HFFc6 (cell line): Measurements from ENCODE around the gene AVL9. TPM values are rescaled to one million over a fixed set of nuclear protein-coding genes. Genes with fewer than 3 reads are reported as not detected.

Experiments
- DNase-seq: peaks from one replicate; pipeline ENCODE4 v3.0.0-alpha.2; 2018
- H3K27ac Mint-ChIP-seq: 2 replicates; pipeline ENCODE4 v1.8.0; 2020; ENCODE audit warnings: mild to moderate bottlenecking, mixed read lengths
- H3K27me3 Mint-ChIP-seq: 2 replicates; pipeline ENCODE4 v1.8.0; 2021; ENCODE audit warnings: mild to moderate bottlenecking, moderate library complexity, mixed read lengths; ENCODE audit not compliant: insufficient read depth
- H3K36me3 Mint-ChIP-seq: 2 replicates; pipeline ENCODE4 v1.8.0; 2021; ENCODE audit warnings: low read depth, mixed read lengths
- H3K4me1 Mint-ChIP-seq: 2 replicates; pipeline ENCODE4 v1.8.0; 2020; ENCODE audit warnings: low read depth, mixed read lengths
- H3K4me3 Mint-ChIP-seq: 2 replicates; pipeline ENCODE4 v1.8.0; 2020; ENCODE audit warnings: mild to moderate bottlenecking, moderate library complexity, mixed read lengths
- H3K9me3 Mint-ChIP-seq: 2 replicates; pipeline ENCODE4 v1.8.0; 2020; ENCODE audit warnings: mild to moderate bottlenecking, mixed read lengths
- total RNA-seq, 6 experiments: library from RNA; stranded (reverse); fragmentation: NEBNext Ultra II Directional; extraction: Animal tissue kit (Norgen Biotek cat#: 25700); gene quantifications; 2 replicates in 1 of 6; 3 replicates in 5 of 6; pipeline ENCODE4 v1.2.3, GENCODE V29; 2021
- TF ChIP-seq, protein P1 (sequence below): fragments of 200-600 bp; sonication (generic); IDR thresholded peaks from 2 replicates; pipeline ENCODE4 v1.5.0; 2021; ENCODE audit warnings: antibody characterized with exemption, mild to moderate bottlenecking

AVL9 gene
- total RNA-seq, 6 experiments from 2014 or later = 31.4 to 37.3 (median 34.1) TPM

DNA sequence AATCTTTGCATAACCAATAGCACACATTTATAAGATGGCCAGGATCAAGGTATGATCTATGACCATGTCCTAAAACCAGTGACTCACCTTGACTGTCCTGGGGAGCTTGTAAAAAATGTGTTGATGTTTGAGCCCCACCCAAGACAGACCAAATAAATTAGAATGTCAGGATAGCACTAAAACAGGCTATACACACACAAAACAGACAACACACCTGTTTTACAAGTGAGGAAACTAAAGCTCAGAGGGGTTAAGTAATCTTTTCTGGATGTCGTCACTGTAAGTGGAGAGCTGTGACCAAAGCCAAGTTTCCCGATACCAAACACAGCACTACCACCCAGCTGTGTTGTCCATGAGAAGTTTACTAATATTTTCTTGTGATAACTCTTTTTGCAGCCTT is 84.5 kb downstream of the AVL9 start:
- Mint-ChIP-seq H3K27ac (no peak overlapping the region), H3K4me1 (peaks cover 37% of the 10 kb centered on the region), H3K36me3 (peaks cover 41% of the 10 kb centered on the region), H3K27me3 (no peaks in the 10 kb centered on the region), H3K9me3 (no peaks in the 10 kb centered on the region), H3K4me3 (no peak overlapping the region)
- TF ChIP-seq, protein P1, sequence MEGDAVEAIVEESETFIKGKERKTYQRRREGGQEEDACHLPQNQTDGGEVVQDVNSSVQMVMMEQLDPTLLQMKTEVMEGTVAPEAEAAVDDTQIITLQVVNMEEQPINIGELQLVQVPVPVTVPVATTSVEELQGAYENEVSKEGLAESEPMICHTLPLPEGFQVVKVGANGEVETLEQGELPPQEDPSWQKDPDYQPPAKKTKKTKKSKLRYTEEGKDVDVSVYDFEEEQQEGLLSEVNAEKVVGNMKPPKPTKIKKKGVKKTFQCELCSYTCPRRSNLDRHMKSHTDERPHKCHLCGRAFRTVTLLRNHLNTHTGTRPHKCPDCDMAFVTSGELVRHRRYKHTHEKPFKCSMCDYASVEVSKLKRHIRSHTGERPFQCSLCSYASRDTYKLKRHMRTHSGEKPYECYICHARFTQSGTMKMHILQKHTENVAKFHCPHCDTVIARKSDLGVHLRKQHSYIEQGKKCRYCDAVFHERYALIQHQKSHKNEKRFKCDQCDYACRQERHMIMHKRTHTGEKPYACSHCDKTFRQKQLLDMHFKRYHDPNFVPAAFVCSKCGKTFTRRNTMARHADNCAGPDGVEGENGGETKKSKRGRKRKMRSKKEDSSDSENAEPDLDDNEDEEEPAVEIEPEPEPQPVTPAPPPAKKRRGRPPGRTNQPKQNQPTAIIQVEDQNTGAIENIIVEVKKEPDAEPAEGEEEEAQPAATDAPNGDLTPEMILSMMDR = no peak
- DNase-seq = no peak

DNA sequence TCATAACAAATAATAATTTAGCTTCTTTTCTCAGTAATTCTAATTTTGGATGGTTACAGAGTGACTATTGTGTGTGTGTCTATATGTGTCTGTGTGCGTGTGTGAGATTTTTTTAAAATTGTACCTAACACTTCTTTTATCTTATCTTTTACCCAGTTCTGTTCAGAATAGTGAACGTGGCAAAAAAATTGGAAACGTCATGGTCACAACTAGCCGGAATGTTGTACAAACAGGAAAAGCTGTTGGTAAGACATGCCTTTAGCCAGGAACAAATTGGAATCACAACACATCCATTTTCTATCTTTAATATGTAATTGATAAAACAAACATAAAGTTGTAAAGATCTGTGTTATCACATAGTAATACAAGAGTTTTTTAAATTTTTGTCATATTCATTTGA is 85.4 kb downstream of the AVL9 start:
- DNase-seq = no peak
- Mint-ChIP-seq H3K27ac (0 out of 2 replicates have a peak overlapping the region, but pooled peaks have one; percentile 33), H3K4me3 (no peak overlapping the region), H3K4me1 (peaks cover 46% of the 10 kb centered on the region), H3K9me3 (no peaks in the 10 kb centered on the region), H3K27me3 (no peaks in the 10 kb centered on the region), H3K36me3 (peaks cover 49% of the 10 kb centered on the region)
- TF ChIP-seq, protein P1 = no peak

DNA sequence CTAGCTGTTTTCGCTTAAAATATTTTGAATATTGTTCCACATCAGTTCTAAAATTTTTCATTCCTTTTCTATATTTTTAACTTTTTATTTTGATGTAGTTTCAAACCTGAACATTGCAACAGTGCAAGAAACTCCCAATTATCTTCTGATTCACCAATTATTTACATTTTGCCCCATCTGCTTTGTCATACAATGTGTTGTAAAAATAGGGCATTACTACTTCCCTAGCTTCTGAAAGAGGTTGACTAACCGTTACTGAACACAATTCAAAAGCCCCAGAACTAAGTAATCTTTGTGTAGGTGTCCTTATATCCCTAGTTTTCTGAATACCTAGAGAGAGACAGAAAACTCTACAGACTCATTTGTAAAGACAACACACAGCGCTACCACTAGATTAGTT is 86.7 kb downstream of the AVL9 start:
- H3K36me3 Mint-ChIP-seq = peaks cover 55% of the 10 kb centered on the region
- TF ChIP-seq, protein P1 = no peak
- DNase-seq = peak; percentile 14
- peak overlapping the region; percentile 74 for H3K27ac Mint-ChIP-seq
- H3K9me3 Mint-ChIP-seq = no peaks in the 10 kb centered on the region
- H3K27me3 Mint-ChIP-seq = no peaks in the 10 kb centered on the region
- 0 out of 2 replicates have a peak overlapping the region, but pooled peaks have one; percentile 20 for H3K4me3 Mint-ChIP-seq
- H3K4me1 Mint-ChIP-seq = peaks cover 60% of the 10 kb centered on the region

DNA sequence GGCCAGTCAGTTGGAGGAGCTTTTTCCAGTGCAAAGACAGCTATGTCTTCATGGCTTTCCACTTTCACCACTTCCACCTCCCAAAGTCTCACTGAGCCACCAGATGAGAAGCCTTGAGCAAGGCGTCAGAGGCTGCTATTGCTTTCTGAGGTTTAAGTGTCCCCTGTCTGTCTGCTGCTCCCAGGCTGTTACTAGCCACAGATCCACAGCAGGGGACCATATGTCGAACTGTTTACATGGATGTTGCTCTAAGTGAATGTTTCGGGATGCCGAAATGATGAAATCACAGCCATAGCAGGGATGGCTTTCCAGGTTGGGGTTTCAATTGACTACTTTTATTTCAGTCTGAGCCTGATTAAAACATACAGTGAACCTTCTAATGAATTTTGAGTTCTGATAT is 88.5 kb downstream of the AVL9 start:
- no peaks in the 10 kb centered on the region for H3K27me3 Mint-ChIP-seq
- H3K27ac Mint-ChIP-seq = peak overlapping the region; percentile 81
- peaks cover 48% of the 10 kb centered on the region for H3K36me3 Mint-ChIP-seq
- H3K4me1 Mint-ChIP-seq = peaks cover 77% of the 10 kb centered on the region
- H3K4me3 Mint-ChIP-seq = peak overlapping the region; percentile 29; the same call in 1 of the 2 replicates
- TF ChIP-seq, protein P1 = no peak
- DNase-seq = peak; percentile 42
- H3K9me3 Mint-ChIP-seq = no peaks in the 10 kb centered on the region

DNA sequence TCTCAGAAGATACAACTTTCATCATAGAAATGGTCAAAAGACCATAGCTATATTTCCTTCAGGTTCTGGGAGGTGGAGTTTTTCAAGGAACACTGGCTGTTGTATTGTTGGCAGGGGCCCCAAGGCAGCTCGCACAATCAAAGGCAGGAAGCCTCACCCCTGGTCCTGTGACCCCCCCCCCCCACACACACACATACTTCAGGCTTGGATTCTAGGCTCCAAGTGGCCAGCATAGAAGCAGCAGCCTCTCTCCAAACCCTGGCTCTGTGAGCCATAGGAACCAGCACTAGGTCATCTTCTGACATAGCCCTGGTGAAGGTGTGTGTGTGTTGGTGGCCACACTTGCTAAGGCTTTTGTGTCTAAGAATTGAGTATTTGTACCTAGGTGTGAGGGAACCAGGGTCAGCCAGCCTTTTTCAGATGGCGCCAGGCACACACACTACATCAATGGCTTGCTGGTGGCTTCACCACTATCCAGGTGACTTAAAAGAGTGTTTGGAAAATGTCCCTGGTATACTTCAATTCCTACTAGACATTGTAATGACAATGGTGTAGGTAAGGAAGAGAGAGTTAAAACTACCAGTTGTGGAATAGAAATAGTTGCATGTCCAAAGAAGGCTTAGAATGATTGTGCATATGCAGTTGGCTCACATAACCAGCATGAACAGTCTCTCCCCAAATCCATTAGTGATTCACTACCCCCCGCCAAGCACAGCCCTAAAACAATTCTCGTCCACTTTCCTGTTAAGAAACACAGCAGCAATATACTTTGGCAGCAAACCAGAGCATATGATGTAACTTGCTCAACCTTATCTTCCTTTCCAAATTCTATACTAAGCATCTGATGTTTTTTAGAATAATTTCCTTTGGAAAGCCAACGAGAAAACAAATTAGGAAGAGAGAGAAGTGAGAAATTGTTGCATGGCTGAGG is 91.3 kb downstream of the AVL9 start:
- no peaks in the 10 kb centered on the region for H3K27me3 Mint-ChIP-seq
- H3K9me3 Mint-ChIP-seq = no peaks in the 10 kb centered on the region
- TF ChIP-seq, protein P1 = no peak
- peaks cover 80% of the 10 kb centered on the region for H3K4me1 Mint-ChIP-seq
- peaks cover 55% of the 10 kb centered on the region for H3K36me3 Mint-ChIP-seq
- H3K4me3 Mint-ChIP-seq = peak overlapping the region; percentile 72
- peak overlapping the region; percentile 95 for H3K27ac Mint-ChIP-seq
- peak; percentile 78 for DNase-seq
